Choroid plexus epithelial cell (primary cell): Measurements from ENCODE around the gene DDX10.
A peak's percentile ranks its signal among the peaks of the same experiment; 100 is the strongest.

Experiments used
- DNase-seq: peaks from one replicate; pipeline ENCODE4 v3.0.0-alpha.2; 2010; ENCODE audit warnings: low read depth
- H3K4me3 ChIP-seq: 2 replicates; pipeline ENCODE4 v1.5.1; 2011; ENCODE audit warnings: low read depth, mild to moderate bottlenecking, control low read depth, low read length, moderate library complexity
- CTCF ChIP-seq: conservative IDR thresholded peaks from 2 replicates; pipeline ENCODE4 v1.5.1; 2011; ENCODE audit warnings: low read depth, mild to moderate bottlenecking, control low read depth, inconsistent platforms, low read length, moderate library complexity

DDX10 gene

GRCh38 chr11:108863528-108863927 is 198.7 kb downstream of the DDX10 start:
- no peak for DNase-seq
- no peak overlapping the region for H3K4me3 ChIP-seq
- TF ChIP-seq CTCF: no peak

- DNase-seq: no peak
- no peak overlapping the region for H3K4me3 ChIP-seq
- no peak for TF ChIP-seq CTCF
These were observed 200.5 kb downstream of the DDX10 start for GRCh38 chr11:108865406-108865805.

GRCh38 chr11:108866781-108867180 is 201.9 kb downstream of the DDX10 start:
- no peak overlapping the region for H3K4me3 ChIP-seq
- DNase-seq: no peak
- TF ChIP-seq CTCF: no peak

GRCh38 chr11:108870373-108871020 is 205.6 kb downstream of the DDX10 start:
- H3K4me3 ChIP-seq: no peak overlapping the region
- peak; percentile 85 for DNase-seq
- TF ChIP-seq CTCF: no peak

- TF ChIP-seq CTCF: peak; percentile 87
- DNase-seq: peak; percentile 88
- H3K4me3 ChIP-seq: no peak overlapping the region
These were observed 206.3 kb downstream of the DDX10 start for GRCh38 chr11:108871152-108871551.

GRCh38 chr11:108871867-108872266 is 207.0 kb downstream of the DDX10 start:
- TF ChIP-seq CTCF: no peak
- H3K4me3 ChIP-seq: no peak overlapping the region
- DNase-seq: peak; percentile 34

- DNase-seq: peak; percentile 44
- H3K4me3 ChIP-seq: no peak overlapping the region
- TF ChIP-seq CTCF: no peak
These were observed 208.0 kb downstream of the DDX10 start for GRCh38 chr11:108872781-108873291.
